GM12864 (cell line): ENCODE data around the gene SLC35A3.
A peak's percentile ranks its signal among the peaks of the same experiment; 100 is the strongest.

ENCODE experiments used
- DNase-seq: peaks from one replicate; pipeline ENCODE4 v3.0.0-alpha.2; 2011; ENCODE audit warnings: low read depth
- H3K4me3 ChIP-seq: 2 replicates; pipeline ENCODE4 v1.5.1; 2011; ENCODE audit warnings: mild to moderate bottlenecking, low read depth, low read length, control low read depth
- TF ChIP-seq, protein P1 (sequence below): IDR thresholded peaks from 2 replicates; pipeline ENCODE4 v1.5.1; 2011; ENCODE audit warnings: low read depth, mild to moderate bottlenecking, moderate library complexity, low read length, control low read depth, inconsistent platforms; ENCODE audit errors: missing control alignments

The SLC35A3 gene

DNA sequence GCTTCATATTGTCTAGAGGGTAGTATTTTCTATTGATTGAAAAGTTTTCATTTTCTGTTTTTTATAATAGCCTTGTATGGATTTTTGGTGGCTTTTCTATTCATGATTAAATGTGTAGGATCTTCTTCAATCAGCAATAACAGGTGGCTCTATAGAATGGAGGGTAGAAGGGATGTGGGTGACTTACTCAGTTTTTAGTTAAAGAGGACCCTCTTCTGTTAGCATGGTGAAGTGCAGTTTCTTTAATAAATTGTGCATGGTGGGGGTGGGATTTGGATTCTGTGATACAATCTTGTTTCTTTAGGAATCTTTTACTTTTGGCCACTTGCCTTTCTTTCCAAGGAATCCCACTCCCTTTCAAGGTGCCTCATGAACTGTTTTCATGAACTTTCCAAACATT, 64.7 kb downstream of the SLC35A3 start:
- TF ChIP-seq, protein P1, sequence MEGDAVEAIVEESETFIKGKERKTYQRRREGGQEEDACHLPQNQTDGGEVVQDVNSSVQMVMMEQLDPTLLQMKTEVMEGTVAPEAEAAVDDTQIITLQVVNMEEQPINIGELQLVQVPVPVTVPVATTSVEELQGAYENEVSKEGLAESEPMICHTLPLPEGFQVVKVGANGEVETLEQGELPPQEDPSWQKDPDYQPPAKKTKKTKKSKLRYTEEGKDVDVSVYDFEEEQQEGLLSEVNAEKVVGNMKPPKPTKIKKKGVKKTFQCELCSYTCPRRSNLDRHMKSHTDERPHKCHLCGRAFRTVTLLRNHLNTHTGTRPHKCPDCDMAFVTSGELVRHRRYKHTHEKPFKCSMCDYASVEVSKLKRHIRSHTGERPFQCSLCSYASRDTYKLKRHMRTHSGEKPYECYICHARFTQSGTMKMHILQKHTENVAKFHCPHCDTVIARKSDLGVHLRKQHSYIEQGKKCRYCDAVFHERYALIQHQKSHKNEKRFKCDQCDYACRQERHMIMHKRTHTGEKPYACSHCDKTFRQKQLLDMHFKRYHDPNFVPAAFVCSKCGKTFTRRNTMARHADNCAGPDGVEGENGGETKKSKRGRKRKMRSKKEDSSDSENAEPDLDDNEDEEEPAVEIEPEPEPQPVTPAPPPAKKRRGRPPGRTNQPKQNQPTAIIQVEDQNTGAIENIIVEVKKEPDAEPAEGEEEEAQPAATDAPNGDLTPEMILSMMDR = peak; percentile 43
- no peak overlapping the region for H3K4me3 ChIP-seq
- no peak for DNase-seq

DNA sequence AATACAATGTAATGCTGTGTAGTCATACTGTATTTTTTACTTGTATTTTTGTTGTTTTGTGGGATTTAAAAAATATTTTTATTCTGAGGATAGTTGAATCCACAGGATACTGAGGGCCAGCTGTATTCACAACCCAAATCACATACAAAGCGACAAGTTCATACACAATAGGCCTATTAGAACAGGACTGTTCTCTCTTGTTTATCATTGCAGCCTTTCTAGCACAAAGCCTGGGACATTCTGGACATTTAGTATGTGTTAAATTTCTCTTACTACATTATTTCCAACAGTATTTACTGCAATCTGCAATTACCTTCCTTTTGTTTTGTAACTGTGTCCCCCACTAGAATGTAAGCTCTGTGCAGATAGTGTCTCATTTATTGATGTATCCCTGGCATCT, 65.4 kb downstream of the SLC35A3 start:
- TF ChIP-seq, protein P1 = no peak
- no peak overlapping the region for H3K4me3 ChIP-seq

DNA sequence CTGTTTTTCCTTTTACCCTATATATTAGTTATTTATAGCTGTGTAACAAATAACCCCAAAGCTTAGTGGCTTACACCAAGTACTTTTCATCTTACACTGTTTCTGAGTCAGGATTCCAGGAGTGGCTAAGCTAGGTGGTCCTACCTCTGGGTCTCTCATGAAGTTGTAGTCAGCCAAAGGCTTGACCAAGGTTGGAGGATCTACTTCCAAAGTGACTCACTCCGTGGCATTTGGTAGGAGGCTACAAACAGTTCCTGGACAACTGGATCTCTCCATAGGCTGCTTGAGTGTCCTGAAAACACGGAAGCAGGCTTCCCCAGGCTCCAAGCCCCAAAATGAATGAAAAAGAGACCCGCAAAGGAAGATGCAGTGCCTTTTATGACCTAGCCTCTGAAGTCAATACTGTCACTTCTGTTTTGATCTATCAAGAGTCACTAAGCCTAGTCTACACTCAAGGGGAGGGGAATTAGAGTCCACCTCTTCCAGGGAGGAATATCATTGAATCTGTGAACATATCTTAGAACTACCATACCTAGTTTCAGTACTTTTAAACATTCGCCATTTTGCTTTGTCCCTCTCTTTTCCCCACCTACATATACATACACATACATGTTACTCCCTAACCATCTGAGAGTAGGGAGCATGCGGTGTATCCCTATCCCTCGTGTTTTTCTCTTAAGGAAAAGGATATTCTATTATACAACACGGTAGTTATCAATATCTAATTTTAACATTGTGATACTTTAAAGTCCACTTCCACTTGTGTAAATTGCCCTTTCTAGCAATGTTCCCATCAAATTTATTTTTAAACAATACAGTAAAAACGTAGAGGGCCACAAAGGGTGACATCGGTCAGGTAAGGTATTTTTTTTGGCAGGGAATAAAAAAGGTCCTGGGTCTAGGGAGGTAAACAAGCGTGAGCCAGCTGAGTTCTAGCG, 67.2 kb downstream of the SLC35A3 start:
- peak overlapping the region; percentile 87 for H3K4me3 ChIP-seq
- no peak for DNase-seq
- TF ChIP-seq, protein P1 = no peak

More for the DNA sequence above, 65.4 kb downstream of the SLC35A3 start:
- no peak for DNase-seq

- DNase-seq = no peak
Observed at GRCh38 chr1:100037656-100037926, 67.8 kb downstream of the SLC35A3 start.

DNA sequence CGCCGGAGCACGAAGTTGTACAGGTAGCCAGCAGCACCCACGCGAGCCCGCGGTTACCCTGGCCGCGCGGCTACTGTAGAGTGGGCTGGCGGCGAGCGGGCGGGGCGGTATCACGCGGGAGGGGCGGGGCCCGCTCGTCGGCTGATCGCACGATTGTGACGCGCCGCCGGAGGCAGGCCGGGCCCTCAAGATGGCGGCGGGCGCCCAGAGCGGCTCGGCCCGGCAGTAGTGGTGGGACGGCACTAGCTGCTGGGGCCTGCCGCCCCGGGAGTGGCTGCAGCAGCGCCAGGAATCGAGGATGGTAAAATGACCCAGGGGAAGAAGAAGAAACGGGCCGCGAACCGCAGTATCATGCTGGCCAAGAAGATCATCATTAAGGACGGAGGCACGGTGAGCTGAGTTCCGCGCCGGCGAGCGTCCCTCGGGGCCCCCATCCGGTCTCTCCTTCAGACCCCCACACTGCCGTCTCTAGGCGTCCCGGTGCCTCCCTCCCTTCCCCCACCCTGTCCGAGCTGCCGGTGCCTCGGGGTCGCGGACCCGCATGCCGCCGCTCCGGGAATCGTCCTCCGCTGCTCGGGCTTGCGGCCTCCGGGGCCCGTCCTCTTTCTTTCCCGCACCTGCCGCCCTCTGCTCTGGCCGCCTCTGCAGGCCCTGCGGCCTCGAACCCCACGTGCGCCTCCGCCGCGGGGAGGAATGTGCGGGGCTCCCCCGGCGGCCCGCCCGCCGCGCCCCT, 68.3 kb downstream of the SLC35A3 start:
- DNase-seq = peak; percentile 68
- TF ChIP-seq, protein P1 = no peak
- H3K4me3 ChIP-seq = peak overlapping the region; percentile 87

More at GRCh38 chr1:100037656-100037926, 67.8 kb downstream of the SLC35A3 start:
- H3K4me3 ChIP-seq = peak overlapping the region; percentile 87
- TF ChIP-seq, protein P1 = no peak

GRCh38 chr1:100038660-100039287, 69.0 kb downstream of the SLC35A3 start:
- DNase-seq = peak; percentile 62
- H3K4me3 ChIP-seq = peak overlapping the region; percentile 87

More at GRCh38 chr1:100038660-100039287, 69.0 kb downstream of the SLC35A3 start:
- TF ChIP-seq, protein P1 = no peak
